Neural progenitor cell (in vitro differentiated cells): ENCODE measurements around the gene ASXL1.

Source experiments
- EZH2phosphoT487 ChIP-seq: fragments of 200-600 bp; sonication (generic); IDR thresholded peaks from 2 replicates; pipeline ENCODE4 v1.6.1; 2017; ENCODE audit warnings: antibody characterized with exemption
- TF ChIP-seq, protein P1 (sequence below): fragments of 200-600 bp; sonication (generic); IDR thresholded peaks from 2 replicates; pipeline ENCODE4 v1.5.1; 2017; ENCODE audit warnings: antibody characterized with exemption, mild to moderate bottlenecking

DNA sequence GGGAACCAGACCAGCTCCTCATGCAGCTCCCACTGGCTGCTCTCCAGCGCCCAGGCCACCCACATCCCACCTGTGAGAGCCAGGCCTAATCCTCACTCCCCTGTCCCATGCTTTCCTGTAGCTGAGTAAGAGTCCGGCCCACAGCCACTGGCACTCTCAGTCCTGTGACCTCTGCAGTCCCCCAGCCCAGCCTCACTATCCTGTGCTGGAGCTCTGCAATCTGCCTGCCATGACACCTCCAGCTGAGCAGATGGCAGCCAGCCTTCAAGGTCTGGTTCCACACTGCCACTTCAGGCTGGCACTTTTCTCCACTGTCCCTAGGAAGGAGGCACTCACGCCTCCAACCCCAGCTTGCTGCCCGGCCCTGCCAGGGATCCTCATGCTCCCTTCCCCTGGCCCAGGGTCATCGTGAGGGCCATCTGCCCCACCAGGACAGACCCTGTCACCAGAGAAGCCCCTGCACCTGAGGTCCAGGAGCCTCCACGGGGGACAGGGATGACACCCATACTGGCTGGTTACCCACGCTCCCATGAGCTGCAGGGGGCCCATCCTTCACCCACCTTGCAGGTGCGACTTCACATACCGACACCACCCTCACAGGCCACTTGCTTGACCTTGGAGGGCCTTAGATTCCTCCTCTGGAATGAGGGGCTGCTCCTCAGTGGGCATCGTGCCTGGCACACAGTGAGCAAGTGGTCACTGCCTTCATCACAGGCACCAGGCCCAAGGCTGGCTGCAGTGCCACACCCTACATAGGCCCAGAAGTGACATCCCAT, 100.1 kb downstream of the ASXL1 start:
- TF ChIP-seq, protein P1, sequence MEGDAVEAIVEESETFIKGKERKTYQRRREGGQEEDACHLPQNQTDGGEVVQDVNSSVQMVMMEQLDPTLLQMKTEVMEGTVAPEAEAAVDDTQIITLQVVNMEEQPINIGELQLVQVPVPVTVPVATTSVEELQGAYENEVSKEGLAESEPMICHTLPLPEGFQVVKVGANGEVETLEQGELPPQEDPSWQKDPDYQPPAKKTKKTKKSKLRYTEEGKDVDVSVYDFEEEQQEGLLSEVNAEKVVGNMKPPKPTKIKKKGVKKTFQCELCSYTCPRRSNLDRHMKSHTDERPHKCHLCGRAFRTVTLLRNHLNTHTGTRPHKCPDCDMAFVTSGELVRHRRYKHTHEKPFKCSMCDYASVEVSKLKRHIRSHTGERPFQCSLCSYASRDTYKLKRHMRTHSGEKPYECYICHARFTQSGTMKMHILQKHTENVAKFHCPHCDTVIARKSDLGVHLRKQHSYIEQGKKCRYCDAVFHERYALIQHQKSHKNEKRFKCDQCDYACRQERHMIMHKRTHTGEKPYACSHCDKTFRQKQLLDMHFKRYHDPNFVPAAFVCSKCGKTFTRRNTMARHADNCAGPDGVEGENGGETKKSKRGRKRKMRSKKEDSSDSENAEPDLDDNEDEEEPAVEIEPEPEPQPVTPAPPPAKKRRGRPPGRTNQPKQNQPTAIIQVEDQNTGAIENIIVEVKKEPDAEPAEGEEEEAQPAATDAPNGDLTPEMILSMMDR, result no peak
- no peak for TF ChIP-seq EZH2phosphoT487
